ENCODE data around the gene RNASE13. TPM values are rescaled to one million over a fixed set of nuclear protein-coding genes. Genes with fewer than 3 reads are reported as not detected.

The RNASE13 gene
- total and polyA plus RNA-seq, 2 experiments from 2014 or later, result not detected

DNA sequence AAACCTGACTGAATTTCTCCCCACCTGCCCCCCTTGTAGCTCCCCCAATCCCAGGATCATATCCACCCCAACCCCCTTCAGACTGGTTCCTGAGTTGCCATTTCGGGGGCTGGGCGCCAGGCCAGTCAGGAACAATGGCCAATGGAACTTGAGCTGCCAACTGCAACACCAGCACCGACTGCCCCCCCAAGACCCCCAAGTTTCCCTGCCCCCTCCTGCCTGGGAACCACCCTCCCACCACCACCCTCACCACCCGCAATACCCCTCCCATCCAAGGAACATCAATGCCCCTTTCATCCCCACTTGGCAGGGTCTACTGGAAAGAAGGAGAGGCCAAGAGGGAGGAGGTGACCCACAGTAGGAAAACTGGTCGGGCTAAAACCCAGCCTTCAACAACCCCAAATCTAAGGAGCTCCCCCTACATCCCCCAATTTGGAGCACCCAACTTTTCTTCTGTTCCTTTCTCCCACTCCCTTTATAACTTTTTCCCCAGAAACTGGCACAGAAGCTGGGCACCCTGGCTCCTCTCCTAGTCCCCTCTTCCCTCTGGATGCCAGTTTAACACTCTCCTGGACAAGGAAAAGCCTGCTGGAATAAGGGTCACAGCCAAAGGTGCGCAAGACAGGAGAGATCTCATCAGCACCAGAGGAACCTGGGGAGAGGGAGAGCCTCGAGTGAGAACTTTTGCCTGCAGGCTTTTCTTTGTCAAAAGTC is 8.2 kb downstream of the RNASE13 start (continued):
- TF ChIP-seq, protein P1, sequence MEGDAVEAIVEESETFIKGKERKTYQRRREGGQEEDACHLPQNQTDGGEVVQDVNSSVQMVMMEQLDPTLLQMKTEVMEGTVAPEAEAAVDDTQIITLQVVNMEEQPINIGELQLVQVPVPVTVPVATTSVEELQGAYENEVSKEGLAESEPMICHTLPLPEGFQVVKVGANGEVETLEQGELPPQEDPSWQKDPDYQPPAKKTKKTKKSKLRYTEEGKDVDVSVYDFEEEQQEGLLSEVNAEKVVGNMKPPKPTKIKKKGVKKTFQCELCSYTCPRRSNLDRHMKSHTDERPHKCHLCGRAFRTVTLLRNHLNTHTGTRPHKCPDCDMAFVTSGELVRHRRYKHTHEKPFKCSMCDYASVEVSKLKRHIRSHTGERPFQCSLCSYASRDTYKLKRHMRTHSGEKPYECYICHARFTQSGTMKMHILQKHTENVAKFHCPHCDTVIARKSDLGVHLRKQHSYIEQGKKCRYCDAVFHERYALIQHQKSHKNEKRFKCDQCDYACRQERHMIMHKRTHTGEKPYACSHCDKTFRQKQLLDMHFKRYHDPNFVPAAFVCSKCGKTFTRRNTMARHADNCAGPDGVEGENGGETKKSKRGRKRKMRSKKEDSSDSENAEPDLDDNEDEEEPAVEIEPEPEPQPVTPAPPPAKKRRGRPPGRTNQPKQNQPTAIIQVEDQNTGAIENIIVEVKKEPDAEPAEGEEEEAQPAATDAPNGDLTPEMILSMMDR (conservative IDR thresholded peaks at IDR 0.05; ENCODE audit: low read depth in 2 of 2), result no peak

DNA sequence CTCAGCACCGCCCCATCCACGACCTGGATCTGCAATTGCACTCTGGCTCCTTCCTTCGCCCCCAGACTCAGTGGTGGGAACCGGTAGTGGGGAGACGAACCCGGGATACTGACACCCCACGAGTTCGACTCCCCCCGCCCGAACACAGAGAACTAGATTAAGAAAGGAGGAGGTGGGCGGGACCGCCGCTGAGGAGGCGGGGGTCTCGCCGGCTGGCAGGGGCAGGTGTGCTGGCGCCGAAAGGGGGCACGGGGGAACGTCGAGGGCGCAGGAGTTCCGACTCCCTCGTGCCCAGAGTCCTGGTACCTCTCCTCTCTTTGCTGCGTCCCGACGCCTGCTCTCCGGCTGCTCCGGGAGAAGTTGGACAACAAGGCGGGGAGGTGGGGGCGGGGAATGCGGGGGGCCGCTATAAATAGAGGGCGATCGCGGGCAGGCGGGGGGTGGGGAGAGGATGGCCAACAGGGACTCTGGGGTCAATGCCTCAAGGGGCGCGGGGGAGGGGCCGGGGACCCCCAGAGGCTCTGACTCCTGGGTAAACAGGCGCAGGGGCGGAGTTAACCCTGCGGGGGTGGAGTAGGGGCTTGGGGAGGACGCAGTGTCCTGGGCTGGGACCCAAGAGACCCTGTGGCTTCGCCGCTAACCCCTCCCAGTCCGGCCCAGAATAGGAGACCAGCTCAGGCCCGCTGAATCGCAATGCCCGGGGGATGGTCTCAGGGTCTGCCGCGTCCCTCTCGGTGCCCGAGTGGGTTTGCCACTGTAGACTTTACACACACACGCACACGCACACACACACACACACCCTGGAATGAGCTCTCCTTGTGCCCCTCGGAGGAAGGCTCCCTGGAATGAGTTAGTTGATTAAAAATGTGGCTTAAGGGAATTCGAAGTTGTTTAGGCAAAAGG is 9.0 kb downstream of the RNASE13 start:
- H3K27ac ChIP-seq (ENCODE audit: low read depth), result peak overlapping the region; percentile 94
- H3K4me3 Mint-ChIP-seq, result peak overlapping the region; percentile 91
- H3K4me1 ChIP-seq (ENCODE audit: insufficient read depth), result peaks cover 31% of the 10 kb centered on the region
- H3K27ac Mint-ChIP-seq, result peak overlapping the region; percentile 91
- ATAC-seq (peak; percentile 69), DNase-seq (ENCODE audit: low spot score) (peak; percentile 85)
- H3K27me3 Mint-ChIP-seq (ENCODE audit: insufficient read depth, low read depth, poor library complexity), result peaks cover 28% of the 10 kb centered on the region
- peak overlapping the region; percentile 97 for H3K4me2 ChIP-seq
- H3K4me1 Mint-ChIP-seq, result peaks cover 39% of the 10 kb centered on the region
- H3K4me3 ChIP-seq, result peak overlapping the region; percentile 70
- H3K9me3 Mint-ChIP-seq, result no peaks in the 10 kb centered on the region; the same call in 2 of the 3 replicates
- peaks cover 30% of the 10 kb centered on the region for H3K27me3 ChIP-seq (ENCODE audit: insufficient read depth)
- H3K79me2 ChIP-seq (replicated peaks; ENCODE audit: insufficient read depth), result no peaks in the 10 kb centered on the region; the same call in 1 of the 2 replicates
- H3K36me3 ChIP-seq (ENCODE audit: insufficient read depth), result no peaks in the 10 kb centered on the region
- H3K9me2 ChIP-seq (ENCODE audit: insufficient read depth), result peaks cover 2% of the 10 kb centered on the region; the same call in 1 of the 2 replicates
- TF ChIP-seq, protein P2, sequence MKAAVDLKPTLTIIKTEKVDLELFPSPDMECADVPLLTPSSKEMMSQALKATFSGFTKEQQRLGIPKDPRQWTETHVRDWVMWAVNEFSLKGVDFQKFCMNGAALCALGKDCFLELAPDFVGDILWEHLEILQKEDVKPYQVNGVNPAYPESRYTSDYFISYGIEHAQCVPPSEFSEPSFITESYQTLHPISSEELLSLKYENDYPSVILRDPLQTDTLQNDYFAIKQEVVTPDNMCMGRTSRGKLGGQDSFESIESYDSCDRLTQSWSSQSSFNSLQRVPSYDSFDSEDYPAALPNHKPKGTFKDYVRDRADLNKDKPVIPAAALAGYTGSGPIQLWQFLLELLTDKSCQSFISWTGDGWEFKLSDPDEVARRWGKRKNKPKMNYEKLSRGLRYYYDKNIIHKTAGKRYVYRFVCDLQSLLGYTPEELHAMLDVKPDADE (IDR thresholded peaks at IDR 0.05), result no peak
- TF ChIP-seq CREB1 (CRISPR knock-in tag; IDR thresholded peaks at IDR 0.05; ENCODE audit: low read depth) (no peak), JUNB (IDR thresholded peaks at IDR 0.05; ENCODE audit: unreplicated experiment) (no peak), STAT1 (IDR thresholded peaks at IDR 0.05; ENCODE audit: unreplicated experiment) (no peak), EZH2 (IDR thresholded peaks at IDR 0.05; ENCODE audit: low read depth, unreplicated experiment) (no peak), EZH2phosphoT487 (IDR thresholded peaks at IDR 0.05; ENCODE audit: unreplicated experiment) (no peak), POLR2AphosphoS5 (IDR thresholded peaks at IDR 0.05; ENCODE audit: low read depth) (peak; percentile 41; the same call in 1 of the 2 replicates)
- TF ChIP-seq, protein P3, sequence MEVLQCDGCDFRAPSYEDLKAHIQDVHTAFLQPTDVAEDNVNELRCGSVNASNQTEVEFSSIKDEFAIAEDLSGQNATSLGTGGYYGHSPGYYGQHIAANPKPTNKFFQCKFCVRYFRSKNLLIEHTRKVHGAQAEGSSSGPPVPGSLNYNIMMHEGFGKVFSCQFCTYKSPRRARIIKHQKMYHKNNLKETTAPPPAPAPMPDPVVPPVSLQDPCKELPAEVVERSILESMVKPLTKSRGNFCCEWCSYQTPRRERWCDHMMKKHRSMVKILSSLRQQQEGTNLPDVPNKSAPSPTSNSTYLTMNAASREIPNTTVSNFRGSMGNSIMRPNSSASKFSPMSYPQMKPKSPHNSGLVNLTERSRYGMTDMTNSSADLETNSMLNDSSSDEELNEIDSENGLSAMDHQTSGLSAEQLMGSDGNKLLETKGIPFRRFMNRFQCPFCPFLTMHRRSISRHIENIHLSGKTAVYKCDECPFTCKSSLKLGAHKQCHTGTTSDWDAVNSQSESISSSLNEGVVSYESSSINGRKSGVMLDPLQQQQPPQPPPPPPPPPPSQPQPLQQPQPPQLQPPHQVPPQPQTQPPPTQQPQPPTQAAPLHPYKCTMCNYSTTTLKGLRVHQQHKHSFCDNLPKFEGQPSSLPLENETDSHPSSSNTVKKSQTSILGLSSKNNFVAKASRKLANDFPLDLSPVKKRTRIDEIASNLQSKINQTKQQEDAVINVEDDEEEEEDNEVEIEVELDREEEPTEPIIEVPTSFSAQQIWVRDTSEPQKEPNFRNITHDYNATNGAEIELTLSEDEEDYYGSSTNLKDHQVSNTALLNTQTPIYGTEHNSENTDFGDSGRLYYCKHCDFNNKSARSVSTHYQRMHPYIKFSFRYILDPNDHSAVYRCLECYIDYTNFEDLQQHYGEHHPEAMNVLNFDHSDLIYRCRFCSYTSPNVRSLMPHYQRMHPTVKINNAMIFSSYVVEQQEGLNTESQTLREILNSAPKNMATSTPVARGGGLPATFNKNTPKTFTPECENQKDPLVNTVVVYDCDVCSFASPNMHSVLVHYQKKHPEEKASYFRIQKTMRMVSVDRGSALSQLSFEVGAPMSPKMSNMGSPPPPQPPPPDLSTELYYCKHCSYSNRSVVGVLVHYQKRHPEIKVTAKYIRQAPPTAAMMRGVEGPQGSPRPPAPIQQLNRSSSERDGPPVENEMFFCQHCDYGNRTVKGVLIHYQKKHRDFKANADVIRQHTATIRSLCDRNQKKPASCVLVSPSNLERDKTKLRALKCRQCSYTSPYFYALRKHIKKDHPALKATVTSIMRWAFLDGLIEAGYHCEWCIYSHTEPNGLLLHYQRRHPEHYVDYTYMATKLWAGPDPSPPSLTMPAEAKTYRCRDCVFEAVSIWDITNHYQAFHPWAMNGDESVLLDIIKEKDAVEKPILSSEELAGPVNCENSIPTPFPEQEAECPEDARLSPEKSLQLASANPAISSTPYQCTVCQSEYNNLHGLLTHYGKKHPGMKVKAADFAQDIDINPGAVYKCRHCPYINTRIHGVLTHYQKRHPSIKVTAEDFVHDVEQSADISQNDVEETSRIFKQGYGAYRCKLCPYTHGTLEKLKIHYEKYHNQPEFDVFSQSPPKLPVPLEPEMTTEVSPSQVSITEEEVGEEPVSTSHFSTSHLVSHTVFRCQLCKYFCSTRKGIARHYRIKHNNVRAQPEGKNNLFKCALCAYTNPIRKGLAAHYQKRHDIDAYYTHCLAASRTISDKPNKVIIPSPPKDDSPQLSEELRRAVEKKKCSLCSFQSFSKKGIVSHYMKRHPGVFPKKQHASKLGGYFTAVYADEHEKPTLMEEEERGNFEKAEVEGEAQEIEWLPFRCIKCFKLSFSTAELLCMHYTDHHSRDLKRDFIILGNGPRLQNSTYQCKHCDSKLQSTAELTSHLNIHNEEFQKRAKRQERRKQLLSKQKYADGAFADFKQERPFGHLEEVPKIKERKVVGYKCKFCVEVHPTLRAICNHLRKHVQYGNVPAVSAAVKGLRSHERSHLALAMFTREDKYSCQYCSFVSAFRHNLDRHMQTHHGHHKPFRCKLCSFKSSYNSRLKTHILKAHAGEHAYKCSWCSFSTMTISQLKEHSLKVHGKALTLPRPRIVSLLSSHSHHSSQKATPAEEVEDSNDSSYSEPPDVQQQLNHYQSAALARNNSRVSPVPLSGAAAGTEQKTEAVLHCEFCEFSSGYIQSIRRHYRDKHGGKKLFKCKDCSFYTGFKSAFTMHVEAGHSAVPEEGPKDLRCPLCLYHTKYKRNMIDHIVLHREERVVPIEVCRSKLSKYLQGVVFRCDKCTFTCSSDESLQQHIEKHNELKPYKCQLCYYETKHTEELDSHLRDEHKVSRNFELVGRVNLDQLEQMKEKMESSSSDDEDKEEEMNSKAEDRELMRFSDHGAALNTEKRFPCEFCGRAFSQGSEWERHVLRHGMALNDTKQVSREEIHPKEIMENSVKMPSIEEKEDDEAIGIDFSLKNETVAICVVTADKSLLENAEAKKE (CRISPR knock-in tag; IDR thresholded peaks at IDR 0.05), result no peak
- no peaks in the 10 kb centered on the region for H4K20me1 ChIP-seq (replicated peaks; ENCODE audit: insufficient read depth)
- H3K36me3 Mint-ChIP-seq (ENCODE audit: low read depth), result peaks cover 15% of the 10 kb centered on the region
- peak overlapping the region; percentile 91; the same call in 1 of the 2 replicates for H2AFZ ChIP-seq
- H3F3A ChIP-seq (replicated peaks; ENCODE audit: low read depth), result peaks cover 7% of the 10 kb centered on the region; the same call in 1 of the 2 replicates
